Measurements from ENCODE around the gene TACR1. TPM values are rescaled to one million over a fixed set of nuclear protein-coding genes. Genes with fewer than 3 reads are reported as not detected.

Gene TACR1
- total and polyA plus RNA-seq, 2 of the 8 experiments (the other 6 are each of a cell fraction or from before 2014, with no cell fraction given): 0.09 to 0.37 TPM

DNA sequence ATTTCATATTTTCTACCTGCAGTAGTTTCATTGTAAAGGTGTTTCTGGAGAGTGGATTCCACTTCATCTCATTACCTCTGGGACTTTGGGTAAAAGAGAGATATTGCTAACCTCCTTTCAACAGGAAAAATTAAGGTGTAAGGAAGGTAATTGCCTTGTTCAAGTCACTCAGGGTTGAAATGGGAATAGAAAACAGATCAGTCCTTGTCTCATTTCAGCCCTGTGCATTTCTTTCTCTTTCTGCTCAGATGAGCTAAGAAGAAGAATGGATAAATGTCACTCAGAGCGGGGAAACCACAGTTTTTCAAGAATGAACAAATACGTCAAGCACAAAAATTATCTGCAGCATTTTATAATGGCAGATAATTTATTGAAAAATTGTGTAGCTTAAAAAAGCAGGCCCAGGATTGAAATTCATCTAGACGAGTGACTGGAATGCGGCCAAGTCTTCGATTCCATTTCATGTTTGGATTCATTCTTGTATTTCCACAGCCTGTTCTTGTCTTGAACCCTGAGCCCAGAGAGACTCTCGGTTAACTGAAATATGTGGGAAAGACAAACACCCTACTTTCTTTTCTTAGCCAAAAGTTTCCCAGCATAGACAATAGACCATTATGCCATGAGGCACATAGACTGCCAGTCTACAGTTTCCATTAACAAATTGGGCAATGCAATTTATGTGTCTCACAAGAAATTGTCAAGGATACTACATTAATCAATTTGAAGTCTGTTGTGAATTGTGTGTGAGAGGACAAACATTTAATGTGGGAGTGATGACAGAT is 133.0 kb downstream of the TACR1 start:
- Histone ChIP-seq H2BK12ac (ENCODE audit: low read depth, low read length) (no peak overlapping the region), H3K36me3 (ENCODE audit: control insufficient read depth in 2 of 4, insufficient read depth in 4 of 4, low read length in 3 of 4) (no peaks in the 10 kb centered on the region), H4K5ac (ENCODE audit: insufficient read length, low read depth, low read length) (no peak overlapping the region), H3K56ac (replicated peaks; ENCODE audit: insufficient read length, low read depth, low read length) (no peak overlapping the region), H3K23ac (ENCODE audit: insufficient read length) (no peak overlapping the region), H3K4me3 (ENCODE audit: extremely low read depth in 1 of 4, insufficient read depth in 2 of 4, low read depth in 3 of 4, low read length in 4 of 4) (no peak overlapping the region), H4K8ac (ENCODE audit: extremely low read depth, insufficient read depth, low read length) (no peak overlapping the region), H3K9me3 (ENCODE audit: insufficient read depth in 2 of 2, low read depth in 1 of 2, low read length in 1 of 2) (no peaks in the 10 kb centered on the region), H2BK5ac (ENCODE audit: low read depth, low read length) (no peak overlapping the region), H3K18ac (ENCODE audit: extremely low read depth, low read length) (no peak overlapping the region), H2AFZ (ENCODE audit: low read length) (no peak overlapping the region), H4K20me1 (replicated peaks in 1 of 2; ENCODE audit: control insufficient read depth in 1 of 2, insufficient read depth in 2 of 2, low read length in 2 of 2) (no peaks in the 10 kb centered on the region), H3K27ac (ENCODE audit: low read depth, low read length) (no peak overlapping the region), H3K4me1 (replicated peaks in 1 of 4; ENCODE audit: control insufficient read depth in 3 of 4, insufficient read depth in 4 of 4, low read length in 3 of 4) (peaks cover 0 to 3% (median 0%) of the 10 kb centered on the region in 4 experiments; a peak in 2 of 7 replicates), H3K27me3 (replicated peaks in 1 of 4; ENCODE audit: control insufficient read depth in 3 of 4, extremely low read depth in 1 of 4, insufficient read depth in 3 of 4, low read length in 3 of 4) (no peaks in the 10 kb centered on the region; a peak in 1 of 7 replicates), H3K4me2 (ENCODE audit: insufficient read depth in 1 of 2, low read depth in 2 of 2, low read length in 2 of 2) (no peak overlapping the region), H3K4ac (replicated peaks; ENCODE audit: insufficient read length, low read depth, low read length) (no peak overlapping the region), H3K9ac (replicated peaks in 1 of 4; ENCODE audit: extremely low read depth in 1 of 4, low read depth in 3 of 4, low read length in 3 of 4) (no peak overlapping the region), H2BK20ac (ENCODE audit: low read length) (no peak overlapping the region), H2BK120ac (replicated peaks; ENCODE audit: low read depth, low read length) (no peak overlapping the region), H2AK5ac (ENCODE audit: low read depth, low read length) (no peak overlapping the region), H3K79me2 (ENCODE audit: control insufficient read depth in 1 of 2, insufficient read depth in 2 of 2, low read length in 2 of 2) (no peaks in the 10 kb centered on the region), H3K79me1 (ENCODE audit: low read depth, low read length) (no peaks in the 10 kb centered on the region), H3K14ac (ENCODE audit: insufficient read length) (no peak overlapping the region), H3K23me2 (ENCODE audit: low read depth, low read length) (no peaks in the 10 kb centered on the region), H4K91ac (replicated peaks; ENCODE audit: insufficient read length, low read length) (no peak overlapping the region), H2BK15ac (ENCODE audit: low read length) (no peak overlapping the region)
- FAIRE-seq (no peak), DNase-seq (ENCODE audit: low read depth in 1 of 2, low spot score in 2 of 2) (no peak)
- 87% methylated on average over 6 of the region's 6 CpGs; no CpG with 5 or more reads in 1 of the 2 experiments for WGBS, 2 experiments (ENCODE audit: extremely low coverage in 1 of 2, insufficient coverage in 1 of 2, insufficient read length in 1 of 2, insufficient replicate concordance in 2 of 2, low coverage in 1 of 2, low lambda C conversion rate in 2 of 2, missing lambda C conversion rate in 1 of 2)
- ChIA-PET POLR2A (ENCODE audit: partially characterized antibody) (no interaction called here), CTCF (ENCODE audit: partially characterized antibody) (interaction anchor here (0.8 to 6.0 kb wide), 14 partner anchors 7 to 538 kb away, joined by 3 to 44 read pairs (median 12); partner anchors contain the start of gene TACR1)
- TF ChIP-seq SIN3A (conservative IDR thresholded peaks at IDR 0.05 in 1 of 2, IDR thresholded peaks at IDR 0.05 in 1 of 2; ENCODE audit: low read depth in 1 of 2, low read length in 2 of 2): no peak
- TF ChIP-seq RFX5 (IDR thresholded peaks at IDR 0.05; ENCODE audit: borderline replicate concordance, low read depth, low read length): no peak

Measured in H1 (cell line).